Vagina (tissue), 2 donors: Measurements from ENCODE around the gene RASSF7. TPM values are rescaled to one million over a fixed set of nuclear protein-coding genes. Genes with fewer than 3 reads are reported as not detected.

Source experiments
- DNase-seq, 2 donors: peaks; one replicate each; pipeline ENCODE4 v3.0.0-alpha.2; 2017; ENCODE audit errors: extremely low spot score in 2 of 2
- H3K27ac ChIP-seq: fragments of 200-600 bp; sonication (generic); one replicate; pipeline ENCODE4 v1.5.1; 2019
- H3K27me3 ChIP-seq: fragments of 200-600 bp; sonication (generic); one replicate; pipeline ENCODE4 v1.5.1; 2019
- H3K36me3 ChIP-seq, 2 donors: fragments of 200-600 bp; sonication (generic); one replicate each; pipeline ENCODE4 v1.5.1; 2017 to 2019
- H3K4me1 ChIP-seq: fragments of 200-600 bp; sonication (generic); one replicate; pipeline ENCODE4 v1.5.1; 2019
- H3K4me3 ChIP-seq, 2 donors: fragments of 200-600 bp; sonication (generic); 1 replicate in 1 of 2; 2 replicates in 1 of 2; pipeline ENCODE4 v1.5.1; 2016 to 2019
- H3K9me3 ChIP-seq: fragments of 200-600 bp; sonication (generic); one replicate; pipeline ENCODE4 v1.5.1; 2019
- POLR2A ChIP-seq, 2 donors: fragments of 450-650 bp; IDR thresholded peaks; one replicate each; pipeline ENCODE4 v1.6.1; 2017; ENCODE audit warnings: antibody characterized with exemption in 2 of 2, mild to moderate bottlenecking in 2 of 2, moderate library complexity in 2 of 2
- POLR2AphosphoS5 ChIP-seq, 2 donors: sonication (generic); formaldehyde crosslinking; IDR thresholded peaks; one replicate each; pipeline ENCODE4 v1.9.0; 2017; ENCODE audit warnings: antibody characterized with exemption in 2 of 2, mild to moderate bottlenecking in 2 of 2, low read depth in 1 of 2; ENCODE audit not compliant: insufficient read depth in 1 of 2
- intact Hi-C: fragments of 100-400 bp; cut with DNase I; formaldehyde crosslinking; loops from one replicate; pipeline ENCODE4 v1.15.1; 2023
- total RNA-seq: library from RNA; depleted of rRNA; stranded (reverse); fragments of >200 nt; gene quantifications from one replicate; pipeline ENCODE4 v1.2.3, GENCODE V29; 2016
- TF ChIP-seq, protein P1 (sequence below), 3 experiments: fragments of 450-650 bp in 2 of 3; fragments of 200-600 bp in 1 of 3; sonication (generic) in 1 of 3; IDR thresholded peaks; one replicate each; pipeline ENCODE4 v1.5.1; 2017 to 2019; ENCODE audit warnings: antibody characterized with exemption in 3 of 3, mild to moderate bottlenecking in 2 of 3, moderate library complexity in 2 of 3

RASSF7 gene
- total RNA-seq, 1 donor from 2014 or later, result 14.7 TPM

DNA sequence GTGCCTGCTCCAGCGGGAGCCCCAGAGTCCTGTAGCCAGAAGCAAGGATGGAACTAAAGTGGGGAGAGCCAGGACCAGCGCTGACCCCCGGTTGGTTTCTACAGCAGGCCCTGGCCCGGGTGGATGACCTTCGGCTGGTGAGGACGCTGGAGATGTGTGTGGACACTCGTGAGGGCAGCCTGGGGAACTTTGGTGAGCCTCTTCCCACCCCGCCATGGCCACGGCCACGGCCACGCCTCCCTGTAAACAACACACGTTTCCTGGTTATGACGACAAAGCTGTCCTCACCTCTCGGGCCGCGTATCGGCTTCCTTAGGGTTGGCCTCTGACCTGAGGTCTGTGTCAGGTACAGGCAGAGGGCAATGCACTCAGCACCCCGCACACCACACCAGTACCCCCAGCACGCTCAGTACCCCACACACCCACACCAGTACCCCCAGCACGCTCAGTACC is 19.3 kb upstream of the RASSF7 start:
- H3K4me3 ChIP-seq, result no peak overlapping the region
- H3K27ac ChIP-seq, result no peak overlapping the region
- intact Hi-C loops, result no loop called here
- no peaks in the 10 kb centered on the region for H3K9me3 ChIP-seq
- H3K4me1 ChIP-seq, result peaks cover 16% of the 10 kb centered on the region
- H3K36me3 ChIP-seq, result no peaks in the 10 kb centered on the region
- TF ChIP-seq, protein P1, sequence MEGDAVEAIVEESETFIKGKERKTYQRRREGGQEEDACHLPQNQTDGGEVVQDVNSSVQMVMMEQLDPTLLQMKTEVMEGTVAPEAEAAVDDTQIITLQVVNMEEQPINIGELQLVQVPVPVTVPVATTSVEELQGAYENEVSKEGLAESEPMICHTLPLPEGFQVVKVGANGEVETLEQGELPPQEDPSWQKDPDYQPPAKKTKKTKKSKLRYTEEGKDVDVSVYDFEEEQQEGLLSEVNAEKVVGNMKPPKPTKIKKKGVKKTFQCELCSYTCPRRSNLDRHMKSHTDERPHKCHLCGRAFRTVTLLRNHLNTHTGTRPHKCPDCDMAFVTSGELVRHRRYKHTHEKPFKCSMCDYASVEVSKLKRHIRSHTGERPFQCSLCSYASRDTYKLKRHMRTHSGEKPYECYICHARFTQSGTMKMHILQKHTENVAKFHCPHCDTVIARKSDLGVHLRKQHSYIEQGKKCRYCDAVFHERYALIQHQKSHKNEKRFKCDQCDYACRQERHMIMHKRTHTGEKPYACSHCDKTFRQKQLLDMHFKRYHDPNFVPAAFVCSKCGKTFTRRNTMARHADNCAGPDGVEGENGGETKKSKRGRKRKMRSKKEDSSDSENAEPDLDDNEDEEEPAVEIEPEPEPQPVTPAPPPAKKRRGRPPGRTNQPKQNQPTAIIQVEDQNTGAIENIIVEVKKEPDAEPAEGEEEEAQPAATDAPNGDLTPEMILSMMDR (IDR thresholded peaks at IDR 0.05), result no peak
- TF ChIP-seq POLR2AphosphoS5 (IDR thresholded peaks at IDR 0.05; ENCODE audit: insufficient read depth in 1 of 2, low read depth in 1 of 2), result no peak
- no peak for TF ChIP-seq POLR2A (IDR thresholded peaks at IDR 0.05)
- DNase-seq, result no peak
- H3K27me3 ChIP-seq, result no peaks in the 10 kb centered on the region

- Histone ChIP-seq H3K9me3 (no peaks in the 10 kb centered on the region), H3K4me1 (no peaks in the 10 kb centered on the region), H3K36me3 (no peaks in the 10 kb centered on the region), H3K27me3 (no peaks in the 10 kb centered on the region), H3K27ac (no peak overlapping the region), H3K4me3 (no peak overlapping the region)
- no peak for DNase-seq
- intact Hi-C loops, result no loop called here
- TF ChIP-seq, protein P1 (IDR thresholded peaks at IDR 0.05), result no peak
- TF ChIP-seq POLR2A (IDR thresholded peaks at IDR 0.05), result no peak
- TF ChIP-seq POLR2AphosphoS5 (IDR thresholded peaks at IDR 0.05; ENCODE audit: insufficient read depth in 1 of 2, low read depth in 1 of 2), result no peak
Observed at GRCh38 chr11:544817-545166, 16.0 kb upstream of the RASSF7 start.

- H3K9me3 ChIP-seq, result no peaks in the 10 kb centered on the region
- no peaks in the 10 kb centered on the region for H3K36me3 ChIP-seq
- TF ChIP-seq POLR2A (IDR thresholded peaks at IDR 0.05) (no peak), POLR2AphosphoS5 (IDR thresholded peaks at IDR 0.05; ENCODE audit: insufficient read depth in 1 of 2, low read depth in 1 of 2) (no peak)
- TF ChIP-seq, protein P1 (IDR thresholded peaks at IDR 0.05), result no peak
- intact Hi-C loops, result no loop called here
- H3K27me3 ChIP-seq, result no peaks in the 10 kb centered on the region
- H3K4me1 ChIP-seq, result no peaks in the 10 kb centered on the region
- DNase-seq, result no peak
- H3K27ac ChIP-seq, result no peak overlapping the region
- no peak overlapping the region for H3K4me3 ChIP-seq
Observed at GRCh38 chr11:545171-545570, 15.6 kb upstream of the RASSF7 start.

DNA sequence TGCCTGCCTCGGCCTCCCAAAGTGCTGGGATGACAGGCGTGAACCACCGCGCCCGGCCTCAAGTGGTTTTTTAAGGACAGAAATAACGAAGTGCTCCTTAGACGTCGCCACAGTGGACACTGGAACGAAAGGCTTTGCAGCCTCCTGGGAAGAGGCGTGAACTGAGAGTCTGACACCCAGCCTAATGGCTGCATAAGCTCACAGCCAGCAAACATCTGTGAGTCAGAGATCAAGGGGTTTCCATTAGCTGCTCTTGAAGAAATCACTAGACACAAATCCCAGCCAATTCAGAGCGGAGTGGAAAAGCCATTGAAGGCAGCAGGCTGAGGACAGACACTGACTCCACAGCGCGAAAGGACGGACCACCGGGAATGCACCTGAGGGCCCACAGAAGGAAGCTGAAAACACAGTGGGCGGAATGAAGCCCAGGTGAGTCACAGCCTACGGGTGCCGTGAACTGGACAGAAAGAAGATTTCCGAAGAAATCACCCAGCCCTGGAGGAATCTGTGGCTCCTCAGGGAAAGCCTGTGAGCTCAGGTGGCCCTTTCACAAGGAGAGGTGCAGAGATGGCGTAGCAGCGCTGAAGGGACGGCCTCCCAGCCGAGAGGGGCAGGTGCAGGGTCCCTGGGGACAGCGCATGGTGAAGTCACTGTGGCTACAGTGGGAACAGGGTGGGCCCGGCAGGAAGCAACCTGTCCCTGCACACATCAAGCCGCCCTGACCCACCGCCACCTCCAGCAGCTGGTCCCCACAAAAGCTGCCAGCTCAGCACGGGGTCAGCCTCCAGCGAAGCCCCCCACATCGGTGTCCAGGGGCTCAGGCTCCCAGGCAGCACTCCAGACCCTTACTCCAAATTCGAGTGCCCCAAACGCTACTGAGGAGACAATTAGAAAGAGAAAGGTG is 11.8 kb upstream of the RASSF7 start:
- H3K4me1 ChIP-seq, result peaks cover under 1% of the 10 kb centered on the region
- H3K36me3 ChIP-seq, result no peaks in the 10 kb centered on the region
- H3K9me3 ChIP-seq, result no peaks in the 10 kb centered on the region
- intact Hi-C loops, result no loop called here
- H3K27ac ChIP-seq, result no peak overlapping the region
- TF ChIP-seq POLR2AphosphoS5 (IDR thresholded peaks at IDR 0.05; ENCODE audit: insufficient read depth in 1 of 2, low read depth in 1 of 2) (no peak), POLR2A (IDR thresholded peaks at IDR 0.05) (no peak)
- TF ChIP-seq, protein P1 (IDR thresholded peaks at IDR 0.05), result no peak
- H3K27me3 ChIP-seq, result peaks cover under 1% of the 10 kb centered on the region
- no peak overlapping the region for H3K4me3 ChIP-seq
- no peak for DNase-seq
